Heart right ventricle (tissue), 16 donors: ENCODE measurements around the gene MORN4. TPM values are rescaled to one million over a fixed set of nuclear protein-coding genes. Genes with fewer than 3 reads are reported as not detected.
"Not testable (repeated sequence)": the region's sequence is repeated elsewhere in the genome, so short reads cannot be mapped to it uniquely, and the experiment has no call there.

Experiments
- ATAC-seq, 8 donors: fragments of 200-7000 bp; cut with Tn5 transposase; one replicate each; pipeline ENCODE4 v1.9.1; 2020; ENCODE audit warnings: mild to moderate bottlenecking in 8 of 8, moderate library complexity in 8 of 8, moderate number of reproducible peaks in 1 of 8
- DNase-seq, 2 donors: peaks; one replicate each; pipeline ENCODE4 v3.0.0-alpha.2; 2020
- H3K27ac ChIP-seq, 10 donors: fragments of 200-600 bp; sonication (generic) in 2 of 10; one replicate each; pipeline versions ENCODE4 v1.5.0 to v1.8.0; 2020 to 2022; ENCODE audit warnings: mild to moderate bottlenecking in 3 of 10
- H3K27me3 ChIP-seq, 7 donors: fragments of 200-600 bp; one replicate each; pipeline ENCODE4 v1.8.0; 2021 to 2022; ENCODE audit warnings: mild to moderate bottlenecking in 2 of 7
- H3K36me3 ChIP-seq, 9 donors: fragments of 200-600 bp; sonication (generic) in 1 of 9; one replicate each; pipeline versions ENCODE4 v1.5.0 to v1.8.0; 2020 to 2022; ENCODE audit warnings: mild to moderate bottlenecking in 2 of 9
- H3K4me1 ChIP-seq, 9 donors: fragments of 200-600 bp; sonication (generic) in 1 of 9; one replicate each; pipeline versions ENCODE4 v1.5.0 to v1.8.0; 2020 to 2022; ENCODE audit warnings: mild to moderate bottlenecking in 4 of 9
- H3K4me3 ChIP-seq, 10 donors: fragments of 200-600 bp; sonication (generic) in 2 of 10; one replicate each; pipeline versions ENCODE4 v1.5.0 to v1.8.0; 2020 to 2022; ENCODE audit warnings: mild to moderate bottlenecking in 7 of 10, moderate library complexity in 2 of 10
- H3K9me3 ChIP-seq, 11 donors: fragments of 200-600 bp in 10 of 11; sonication (generic) in 2 of 11; one replicate each; pipeline versions ENCODE4 v1.5.0 to v1.8.0; 2013 to 2022; ENCODE audit warnings: mild to moderate bottlenecking in 2 of 11, control low read depth in 1 of 11, moderate library complexity in 1 of 11
- CTCF ChIP-seq, 9 donors: fragments of 200-600 bp; sonication (generic) in 2 of 9; IDR thresholded peaks; one replicate each; pipeline versions ENCODE4 v1.5.0 to v1.8.0; 2021 to 2022; ENCODE audit warnings: antibody characterized with exemption in 9 of 9, mild to moderate bottlenecking in 5 of 9, moderate library complexity in 1 of 9
- WGBS, 2 donors: extraction: QIAGEN DNeasy Blood & Tissue Kit; methylation state at CpG; one replicate each; pipeline ENCODE4 v1.1.7; 2013; ENCODE audit warnings: inconsistent platforms in 1 of 2; 5-methylcytosine and 5-hydroxymethylcytosine counted together
- intact Hi-C, 10 donors: fragments of 100-400 bp; cut with DNase I; formaldehyde crosslinking; loops; one replicate each; pipeline versions ENCODE4 v1.11.1 to v1.14.2; 2022
- polyA plus RNA-seq, 2 donors: library from polyadenylated mRNA; stranded (reverse); fragments of 200-250 nt; gene quantifications; one replicate each; pipeline ENCODE4 v1.2.3, GENCODE V29; 2013
- total RNA-seq, 10 donors: library from RNA; stranded (reverse); fragmentation: NEBNext Ultra II Directional in 3 of 10; extraction: Animal tissue kit (Norgen Biotek cat#: 25700) in 3 of 10; gene quantifications; one replicate each; pipeline versions ENCODE4 v1.2.1 to v1.2.4, GENCODE V29; 2021 to 2023
- donor health status: Arrhythmogenic right ventricular cardiomyopathy.
- donor health status: ischemic (EF 13 %, LVEDD 7.1; RV severe dilation, severe dysfunction).
- donor health status: healthy with polysubstance abuse.
- donor health status: DM: no; HTN: yes; CAD: no.
- donor health status: DM: no; HTN: no; CAD: no.
- donor health status: ischemic (EF 25% LVEDD 6.9; RV normal size, moderate dysfunction).
- donor health status: ischemic (EF 25% LVEDD 5.7; RV mildly dilated, moderate dysfunction).
- donor health status: healthy.
- donor health status: DM: yes; HTN: yes; CAD: no.
- donor health status: Ischemic cardiomyopathy.
- donor health status: ischemic (EF 35%, LVEDD 5.7; RV mildly dilated, moderate dysfunction).
- donor health status: nonischemic (EF 11% LVEDD 7.7; RV severe dilation, severe dysfunction).
- donor health status: DM: yes; HTN: yes; CAD: no.
- donor health status: PGD.
- donor health status: ischemic (EF 29% LVEDD 5.4; RV normal size, mild dysfunction).
- donor health status: nonischemic (EF 23%, LVEDD 6.1; RV moderate dilation, normal function).

MORN4 gene
- total and polyA plus RNA-seq, 12 donors = 4.4 to 17.6 (median 13.3) TPM

- no peaks in the 10 kb centered on the region for H3K36me3 ChIP-seq
- WGBS, 2 donors = 80 to 82% methylated on average over 9 of the region's 9 CpGs
- no peak for ATAC-seq
These were observed 52.6 kb downstream of the MORN4 start for GRCh38 chr10:97580421-97581367.

GRCh38 chr10:97578171-97578844, 55.0 kb downstream of the MORN4 start:
- 74 to 80% methylated on average over 40 of the region's 40 CpGs for WGBS, 2 donors
- ATAC-seq (no peak), DNase-seq (no peak)
- intact Hi-C loops = no loop called here
- Histone ChIP-seq H3K27ac (no peak overlapping the region), H3K27me3 (no peaks in the 10 kb centered on the region), H3K36me3 (no peaks in the 10 kb centered on the region), H3K4me1 (peaks cover 0 to 29% (median 8%) of the 10 kb centered on the region in 9 donors), H3K9me3 (no peaks in the 10 kb centered on the region), H3K4me3 (peak overlapping the region in 2 of 10 donors; percentile 6 to 22)
- no peak for TF ChIP-seq CTCF (IDR thresholded peaks at IDR 0.05)

More at GRCh38 chr10:97580421-97581367, 52.6 kb downstream of the MORN4 start:
- intact Hi-C loops = no loop called here
- no peak for DNase-seq
- H3K27ac ChIP-seq = peak overlapping the region in 4 of 10 donors; percentile 44 to 91 (median 68)
- no peaks in the 10 kb centered on the region for H3K9me3 ChIP-seq
- peaks cover 0 to 30% (median 13%) of the 10 kb centered on the region in 9 donors for H3K4me1 ChIP-seq
- TF ChIP-seq CTCF (IDR thresholded peaks at IDR 0.05) = no peak
- H3K27me3 ChIP-seq = no peaks in the 10 kb centered on the region
- no peak overlapping the region for H3K4me3 ChIP-seq

GRCh38 chr10:97577701-97578100, 55.6 kb downstream of the MORN4 start:
- intact Hi-C loops = no loop called here
- TF ChIP-seq CTCF (IDR thresholded peaks at IDR 0.05) = no peak
- Histone ChIP-seq H3K4me1 (peaks cover 1 to 33% (median 13%) of the 10 kb centered on the region in 9 donors), H3K9me3 (no peaks in the 10 kb centered on the region), H3K27me3 (no peaks in the 10 kb centered on the region), H3K27ac (peak overlapping the region in 3 of 10 donors; percentile 53 to 93 (median 64)), H3K4me3 (no peak overlapping the region), H3K36me3 (no peaks in the 10 kb centered on the region)
- 82 to 83% methylated on average over 9 of the region's 9 CpGs for WGBS, 2 donors
- ATAC-seq = no peak
- DNase-seq = no peak

GRCh38 chr10:97576487-97576886, 56.8 kb downstream of the MORN4 start:
- 59 to 78% methylated on average over 5 of the region's 5 CpGs for WGBS, 2 donors
- intact Hi-C loops, ATAC-seq, H3K27me3 ChIP-seq, H3K4me3 ChIP-seq, H3K9me3 ChIP-seq, H3K36me3 ChIP-seq, DNase-seq: not testable (repeated sequence)
- H3K4me1 ChIP-seq = peaks cover 4 to 46% (median 25%) of the 10 kb centered on the region in 9 donors
- peak overlapping the region in 7 of 10 donors; percentile 1 to 95 (median 87) for H3K27ac ChIP-seq
